ENCODE data around the gene OCLN. TPM values are rescaled to one million over a fixed set of nuclear protein-coding genes. Genes with fewer than 3 reads are reported as not detected.

OCLN gene, protein sequence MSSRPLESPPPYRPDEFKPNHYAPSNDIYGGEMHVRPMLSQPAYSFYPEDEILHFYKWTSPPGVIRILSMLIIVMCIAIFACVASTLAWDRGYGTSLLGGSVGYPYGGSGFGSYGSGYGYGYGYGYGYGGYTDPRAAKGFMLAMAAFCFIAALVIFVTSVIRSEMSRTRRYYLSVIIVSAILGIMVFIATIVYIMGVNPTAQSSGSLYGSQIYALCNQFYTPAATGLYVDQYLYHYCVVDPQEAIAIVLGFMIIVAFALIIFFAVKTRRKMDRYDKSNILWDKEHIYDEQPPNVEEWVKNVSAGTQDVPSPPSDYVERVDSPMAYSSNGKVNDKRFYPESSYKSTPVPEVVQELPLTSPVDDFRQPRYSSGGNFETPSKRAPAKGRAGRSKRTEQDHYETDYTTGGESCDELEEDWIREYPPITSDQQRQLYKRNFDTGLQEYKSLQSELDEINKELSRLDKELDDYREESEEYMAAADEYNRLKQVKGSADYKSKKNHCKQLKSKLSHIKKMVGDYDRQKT
- total RNA-seq, result 127 TPM
- polyA plus RNA-seq (ENCODE audit: insufficient read depth, low read depth, low replicate concordance), result 13.5 TPM
- long read RNA-seq, donor 1, full-length matches to known transcripts, result 7 of 7 reads
- long read RNA-seq, donor 1, partial matches to known transcripts, result 0 of 7 reads
- long read RNA-seq, donor 1, other reads (novel, unspliced or antisense), result 0 of 7 reads
- long read RNA-seq, donor 2, full-length matches to known transcripts, result 7 of 7 reads
- long read RNA-seq, donor 2, partial matches to known transcripts, result 0 of 7 reads
- long read RNA-seq, donor 2, other reads (novel, unspliced or antisense), result 0 of 7 reads
- long read RNA-seq, donor 3, transcript OCLN-202 (9 exons, 1,748 nt), result major isoform, 6 of 7 reads
- long read RNA-seq, donor 3, partial matches to known transcripts, result 0 of 7 reads
- long read RNA-seq, donor 3, other reads (novel, unspliced or antisense), result 0 of 7 reads
- long read RNA-seq, donor 4, full-length matches to known transcripts, result 4 of 4 reads
- long read RNA-seq, donor 4, partial matches to known transcripts, result 0 of 4 reads
- long read RNA-seq, donor 4, other reads (novel, unspliced or antisense), result 0 of 4 reads
- long read RNA-seq, donor 5, partial matches to known transcripts, result 0 of 1 reads
- long read RNA-seq, donor 5, other reads (novel, unspliced or antisense), result 0 of 1 reads
- long read RNA-seq, donor 6, full-length matches to known transcripts, result 5 of 5 reads
- long read RNA-seq, donor 6, partial matches to known transcripts, result 0 of 5 reads
- long read RNA-seq, donor 6, other reads (novel, unspliced or antisense), result 0 of 5 reads
- long read RNA-seq, donor 7, full-length matches to known transcripts, result 36 of 51 reads
- long read RNA-seq, donor 7, partial matches to known transcripts, result 6 of 51 reads
- long read RNA-seq, donor 7, other reads (novel, unspliced or antisense), result 9 of 51 reads
- long read RNA-seq, donor 8, full-length matches to known transcripts, result 2 of 2 reads
- long read RNA-seq, donor 8, partial matches to known transcripts, result 0 of 2 reads
- long read RNA-seq, donor 8, other reads (novel, unspliced or antisense), result 0 of 2 reads
- long read RNA-seq, donor 9, partial matches to known transcripts, result 0 of 2 reads
- long read RNA-seq, donor 9, other reads (novel, unspliced or antisense), result 0 of 2 reads
- long read RNA-seq, donor 10, full-length matches to known transcripts, result 4 of 4 reads
- long read RNA-seq, donor 10, partial matches to known transcripts, result 0 of 4 reads
- long read RNA-seq, donor 10, other reads (novel, unspliced or antisense), result 0 of 4 reads

DNA sequence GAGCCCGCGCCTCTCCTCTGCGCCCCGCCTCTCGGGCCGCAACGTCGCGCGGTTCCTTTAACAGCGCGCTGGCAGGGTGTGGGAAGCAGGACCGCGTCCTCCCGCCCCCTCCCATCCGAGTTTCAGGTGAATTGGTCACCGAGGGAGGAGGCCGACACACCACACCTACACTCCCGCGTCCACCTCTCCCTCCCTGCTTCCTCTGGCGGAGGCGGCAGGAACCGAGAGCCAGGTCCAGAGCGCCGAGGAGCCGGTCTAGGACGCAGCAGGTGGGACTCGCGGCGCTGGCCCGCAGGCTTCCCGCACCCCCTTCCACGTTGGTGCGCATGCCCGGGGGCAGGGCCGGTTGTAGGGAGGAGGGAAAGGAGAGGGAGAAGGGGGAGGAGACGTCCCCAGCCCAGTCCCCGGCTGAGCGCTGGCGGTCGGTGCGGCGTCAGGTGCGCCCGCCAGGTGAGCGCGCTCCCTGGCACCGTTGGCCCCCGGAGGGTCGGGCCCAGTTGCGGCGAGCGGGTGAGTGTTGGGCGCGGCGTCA lies at the start of gene OCLN:
OCLN (plus strand) TSS at position 400 of the 532 bp plus-strand sequence. CDS start 11,455 bp downstream, outside the sequence.
- Histone ChIP-seq H3K9ac (ENCODE audit: low read length in 3 of 3) (peak within 1 kb of the TSS; percentile 34 to 87 (median 71)), H3K4me1 (ENCODE audit: control insufficient read depth in 2 of 3, insufficient read depth in 2 of 3, low read depth in 1 of 3, low read length in 3 of 3) (peaks cover 0 to 6% (median 6%) of the 10 kb centered on the region in 3 donors), H3K9me3 (ENCODE audit: control insufficient read depth in 2 of 3, insufficient read depth in 1 of 3, low read length in 3 of 3) (no peaks in the 10 kb centered on the region), H3K4me3 (ENCODE audit: low read length in 3 of 3) (peak within 1 kb of the TSS; percentile 62 to 76 (median 75)), H3K36me3 (ENCODE audit: control insufficient read depth in 2 of 3, insufficient read depth in 3 of 3, low read length in 3 of 3) (no peaks in the 10 kb centered on the region), H3K27ac (ENCODE audit: low read depth in 2 of 2, low read length in 2 of 2) (peak within 1 kb of the TSS; percentile 92 to 96), H3K27me3 (ENCODE audit: control insufficient read depth, insufficient read depth, low read length) (peaks cover 3% of the 10 kb centered on the region)
- TF ChIP-seq, protein P1, sequence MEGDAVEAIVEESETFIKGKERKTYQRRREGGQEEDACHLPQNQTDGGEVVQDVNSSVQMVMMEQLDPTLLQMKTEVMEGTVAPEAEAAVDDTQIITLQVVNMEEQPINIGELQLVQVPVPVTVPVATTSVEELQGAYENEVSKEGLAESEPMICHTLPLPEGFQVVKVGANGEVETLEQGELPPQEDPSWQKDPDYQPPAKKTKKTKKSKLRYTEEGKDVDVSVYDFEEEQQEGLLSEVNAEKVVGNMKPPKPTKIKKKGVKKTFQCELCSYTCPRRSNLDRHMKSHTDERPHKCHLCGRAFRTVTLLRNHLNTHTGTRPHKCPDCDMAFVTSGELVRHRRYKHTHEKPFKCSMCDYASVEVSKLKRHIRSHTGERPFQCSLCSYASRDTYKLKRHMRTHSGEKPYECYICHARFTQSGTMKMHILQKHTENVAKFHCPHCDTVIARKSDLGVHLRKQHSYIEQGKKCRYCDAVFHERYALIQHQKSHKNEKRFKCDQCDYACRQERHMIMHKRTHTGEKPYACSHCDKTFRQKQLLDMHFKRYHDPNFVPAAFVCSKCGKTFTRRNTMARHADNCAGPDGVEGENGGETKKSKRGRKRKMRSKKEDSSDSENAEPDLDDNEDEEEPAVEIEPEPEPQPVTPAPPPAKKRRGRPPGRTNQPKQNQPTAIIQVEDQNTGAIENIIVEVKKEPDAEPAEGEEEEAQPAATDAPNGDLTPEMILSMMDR (IDR thresholded peaks at IDR 0.05; ENCODE audit: borderline replicate concordance, extremely low read depth, insufficient read depth), result peak; percentile 1
- peak; percentile 89 to 94 (median 91) for DNase-seq
- intact Hi-C loops (cut with DNase I), result no loop called here
- no peak for FAIRE-seq

DNA sequence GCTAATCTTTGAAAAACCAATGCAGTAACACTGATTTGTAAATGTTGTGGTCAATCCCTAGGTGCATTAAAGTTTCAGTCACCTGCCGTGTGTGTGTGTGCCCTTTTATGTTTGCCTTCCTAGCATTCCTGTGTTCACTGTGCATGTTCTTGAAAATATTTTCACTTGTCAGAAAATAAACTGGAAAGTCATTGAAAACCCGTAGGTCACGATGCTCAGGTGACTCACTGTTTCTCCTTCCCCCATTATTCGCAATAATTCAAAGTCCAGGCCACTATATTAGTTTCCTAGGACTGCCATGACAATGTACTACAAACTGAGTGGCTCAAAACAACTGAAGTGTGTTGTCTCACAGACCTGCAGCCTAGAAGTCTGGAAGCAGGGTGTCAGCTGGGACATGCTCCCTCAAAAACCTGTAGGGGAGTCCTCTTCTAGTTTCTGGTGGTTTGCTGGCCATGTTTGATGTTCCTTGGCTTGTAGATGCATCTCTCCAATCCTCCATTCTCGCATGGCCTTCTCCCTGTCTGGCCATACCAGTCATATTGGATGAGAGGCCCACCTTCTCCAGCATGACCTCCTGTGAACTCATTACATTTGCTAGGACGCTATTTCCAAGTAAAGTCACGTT lies 48.3 kb upstream of the OCLN start:
- no peaks in the 10 kb centered on the region for H3K9me3 ChIP-seq (ENCODE audit: control insufficient read depth in 2 of 3, insufficient read depth in 1 of 3, low read length in 3 of 3)
- peak; percentile 49 for FAIRE-seq
- H3K4me3 ChIP-seq (ENCODE audit: low read length in 3 of 3), result no peak overlapping the region
- TF ChIP-seq, protein P1 (IDR thresholded peaks at IDR 0.05; ENCODE audit: borderline replicate concordance, extremely low read depth, insufficient read depth), result no peak
- DNase-seq, result peak in 1 of 5 donors; percentile 39
- no peak overlapping the region for H3K9ac ChIP-seq (ENCODE audit: low read length in 3 of 3)
- peak overlapping the region; percentile 71 to 81 for H3K27ac ChIP-seq (ENCODE audit: low read depth in 2 of 2, low read length in 2 of 2)
- intact Hi-C loops (cut with DNase I), result no loop called here
- H3K27me3 ChIP-seq (ENCODE audit: control insufficient read depth, insufficient read depth, low read length), result no peaks in the 10 kb centered on the region
- H3K36me3 ChIP-seq (ENCODE audit: control insufficient read depth in 2 of 3, insufficient read depth in 3 of 3, low read length in 3 of 3), result no peaks in the 10 kb centered on the region
- no peaks in the 10 kb centered on the region for H3K4me1 ChIP-seq (ENCODE audit: control insufficient read depth in 2 of 3, insufficient read depth in 2 of 3, low read depth in 1 of 3, low read length in 3 of 3)
